ENCODE data around the gene ATP7B.

DNA sequence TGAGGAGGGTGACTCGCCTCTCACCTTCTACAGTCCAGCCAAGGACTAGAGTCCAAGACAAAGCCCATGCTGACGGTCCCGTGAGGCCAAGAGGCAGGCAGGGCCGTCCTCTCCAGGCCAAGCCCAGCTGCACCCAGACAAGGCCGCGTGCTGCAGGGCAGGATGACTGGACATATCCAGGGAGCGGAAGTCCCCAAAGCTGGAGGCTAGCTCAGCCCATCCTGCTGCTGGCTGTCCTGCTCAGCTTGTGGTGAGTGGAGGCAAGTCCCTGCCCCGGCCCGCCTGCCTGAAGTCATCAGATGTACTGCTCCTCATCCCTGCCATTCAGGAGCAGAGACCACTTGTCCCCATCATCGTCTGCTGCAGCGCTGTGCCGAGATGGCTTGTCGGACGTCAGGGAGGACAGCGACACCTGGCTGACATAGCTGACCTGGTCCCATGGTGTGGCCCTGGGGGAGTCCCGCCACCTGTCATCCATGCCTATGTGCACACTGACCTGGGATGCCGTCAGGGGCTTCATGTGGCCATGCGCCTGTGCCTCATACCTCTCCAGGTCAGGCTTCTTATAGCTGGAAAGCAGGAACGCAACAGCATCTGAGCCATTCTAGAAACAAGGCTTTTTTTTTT, 76.7 kb downstream of the ATP7B start:
- TF ChIP-seq, protein P1, sequence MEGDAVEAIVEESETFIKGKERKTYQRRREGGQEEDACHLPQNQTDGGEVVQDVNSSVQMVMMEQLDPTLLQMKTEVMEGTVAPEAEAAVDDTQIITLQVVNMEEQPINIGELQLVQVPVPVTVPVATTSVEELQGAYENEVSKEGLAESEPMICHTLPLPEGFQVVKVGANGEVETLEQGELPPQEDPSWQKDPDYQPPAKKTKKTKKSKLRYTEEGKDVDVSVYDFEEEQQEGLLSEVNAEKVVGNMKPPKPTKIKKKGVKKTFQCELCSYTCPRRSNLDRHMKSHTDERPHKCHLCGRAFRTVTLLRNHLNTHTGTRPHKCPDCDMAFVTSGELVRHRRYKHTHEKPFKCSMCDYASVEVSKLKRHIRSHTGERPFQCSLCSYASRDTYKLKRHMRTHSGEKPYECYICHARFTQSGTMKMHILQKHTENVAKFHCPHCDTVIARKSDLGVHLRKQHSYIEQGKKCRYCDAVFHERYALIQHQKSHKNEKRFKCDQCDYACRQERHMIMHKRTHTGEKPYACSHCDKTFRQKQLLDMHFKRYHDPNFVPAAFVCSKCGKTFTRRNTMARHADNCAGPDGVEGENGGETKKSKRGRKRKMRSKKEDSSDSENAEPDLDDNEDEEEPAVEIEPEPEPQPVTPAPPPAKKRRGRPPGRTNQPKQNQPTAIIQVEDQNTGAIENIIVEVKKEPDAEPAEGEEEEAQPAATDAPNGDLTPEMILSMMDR (IDR thresholded peaks at IDR 0.05), result no peak
- no peak for TF ChIP-seq ZFX (IDR thresholded peaks at IDR 0.05; ENCODE audit: borderline replicate concordance)
